Activated naive CD4-positive, alpha-beta T cell (primary cell): ENCODE results near the gene SEMA4B.
"Not testable (repeated sequence)": the region's sequence is repeated elsewhere in the genome, so short reads cannot be mapped to it uniquely, and the experiment has no call there.

Source experiments
- DNase-seq, 4 experiments: peaks; one replicate each; lab custom pipeline; 2025; lab: John Stamatoyannopoulos, UW

The SEMA4B gene

DNA sequence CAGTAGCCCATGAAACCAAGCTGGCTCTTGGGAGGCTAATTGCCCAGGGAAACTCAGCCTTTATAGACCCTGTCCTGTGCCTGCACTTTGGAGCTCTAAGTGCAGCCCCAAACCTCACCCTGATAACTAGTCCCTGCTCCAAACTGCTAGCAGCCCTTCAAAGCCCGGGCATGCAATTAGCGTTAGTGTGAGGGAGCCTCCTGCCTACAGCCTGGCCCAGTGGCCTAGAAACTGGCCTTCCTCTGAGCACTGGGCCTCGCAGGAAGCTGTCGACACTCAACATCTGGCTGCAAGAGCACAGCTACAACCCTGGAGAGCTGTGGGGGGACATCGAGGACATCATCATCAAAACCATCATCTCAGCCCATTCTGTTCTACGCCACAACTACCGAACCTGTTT, 56.6 kb downstream of the SEMA4B start:
- DNase-seq, result no peak

DNA sequence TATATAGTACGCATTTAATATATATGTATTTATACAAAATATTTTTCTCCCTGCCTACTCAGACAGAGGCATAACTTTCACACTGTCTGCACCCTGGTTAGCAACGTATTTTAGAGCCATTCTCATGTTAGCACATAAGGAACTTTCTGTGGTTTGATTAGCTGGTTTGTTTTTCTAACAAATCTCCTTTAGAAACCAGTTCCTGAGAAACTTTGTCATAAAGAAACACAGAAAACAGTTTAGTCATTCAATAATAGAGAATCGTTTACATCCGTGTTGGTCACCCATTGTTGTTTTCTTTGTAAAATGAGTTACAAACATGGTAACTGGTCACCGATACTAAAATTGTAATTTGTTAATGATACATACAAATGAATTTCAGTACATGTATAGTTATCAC, 58.4 kb downstream of the SEMA4B start:
- no peak for DNase-seq

DNA sequence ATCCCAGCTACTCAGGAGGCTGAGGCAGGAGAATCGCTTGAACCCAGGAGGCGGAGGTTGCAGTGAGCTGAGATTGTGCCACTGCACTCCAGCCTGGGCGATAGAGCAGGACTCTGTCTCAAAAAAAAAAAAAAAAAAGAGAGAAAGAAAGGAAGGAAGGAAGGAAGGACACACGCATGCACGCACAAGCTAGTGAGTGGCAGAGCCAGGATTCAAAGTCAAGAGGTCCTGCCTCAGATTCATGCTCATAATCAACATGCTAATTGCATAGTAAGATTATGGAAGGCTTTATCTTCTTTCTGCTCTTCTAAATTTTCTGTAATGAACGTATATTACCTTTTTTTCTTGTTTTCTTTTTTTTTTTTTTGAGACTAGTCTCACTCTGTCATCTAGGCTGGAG, 59.6 kb downstream of the SEMA4B start:
- not testable (repeated sequence) for DNase-seq

DNA sequence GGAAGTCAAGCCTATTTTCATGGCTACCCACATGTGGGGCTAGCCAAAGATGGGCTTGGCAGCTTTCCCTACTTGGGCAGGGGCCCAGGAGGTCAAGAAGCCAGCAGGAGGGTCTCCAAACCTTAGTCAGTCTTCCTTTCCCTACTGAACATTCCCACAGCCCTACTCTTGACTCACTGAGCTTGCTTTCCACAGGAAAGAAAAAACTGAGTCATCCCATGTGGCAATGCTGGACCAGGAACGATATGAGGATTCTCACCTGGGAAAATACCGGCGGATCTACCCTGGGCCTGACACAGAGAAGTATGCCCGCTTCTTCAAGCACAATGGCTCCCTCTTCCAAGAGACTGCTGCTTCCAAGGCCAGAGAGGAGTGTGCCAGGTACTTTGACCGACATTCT, 60.7 kb downstream of the SEMA4B start:
- no peak for DNase-seq

DNA sequence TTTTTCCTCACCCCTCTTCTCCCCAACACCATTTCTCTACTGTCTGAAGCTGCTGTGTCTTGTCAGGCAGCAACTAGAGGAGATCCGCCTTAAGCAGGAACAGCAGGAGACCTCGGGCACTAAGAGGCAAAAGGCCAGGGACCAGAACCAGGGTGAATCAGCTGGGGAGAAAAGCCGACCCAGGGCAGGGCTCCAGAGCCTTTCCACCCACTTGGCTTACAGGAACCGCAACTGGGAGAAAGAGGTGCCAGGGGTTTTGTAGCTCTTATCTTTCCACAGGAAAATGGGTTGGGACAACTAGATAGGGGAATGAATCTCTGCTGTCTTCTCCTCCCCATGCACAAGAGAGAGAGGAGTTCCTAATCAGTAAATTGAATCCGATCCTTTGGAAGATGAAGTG, 61.3 kb downstream of the SEMA4B start:
- DNase-seq, result no peak

DNA sequence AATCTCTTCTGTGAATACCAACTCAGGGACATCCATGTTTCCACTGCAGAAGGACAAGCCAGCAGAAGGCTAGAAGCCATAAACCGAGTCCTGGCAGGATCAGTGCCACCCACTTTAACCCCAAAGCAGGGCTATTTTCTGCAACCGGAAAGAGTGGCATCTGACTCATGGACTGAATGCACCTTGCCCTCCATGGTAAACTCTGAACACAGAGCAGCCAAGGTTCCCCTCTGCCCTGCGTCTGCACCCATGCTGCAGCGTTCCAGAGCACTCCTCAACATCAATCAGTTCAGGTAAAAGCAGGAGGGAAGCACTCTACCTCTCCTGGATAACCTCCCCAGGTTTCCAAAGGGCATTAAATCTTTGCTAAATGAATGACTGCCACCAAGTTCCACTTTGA, 63.5 kb downstream of the SEMA4B start:
- DNase-seq, result no peak

DNA sequence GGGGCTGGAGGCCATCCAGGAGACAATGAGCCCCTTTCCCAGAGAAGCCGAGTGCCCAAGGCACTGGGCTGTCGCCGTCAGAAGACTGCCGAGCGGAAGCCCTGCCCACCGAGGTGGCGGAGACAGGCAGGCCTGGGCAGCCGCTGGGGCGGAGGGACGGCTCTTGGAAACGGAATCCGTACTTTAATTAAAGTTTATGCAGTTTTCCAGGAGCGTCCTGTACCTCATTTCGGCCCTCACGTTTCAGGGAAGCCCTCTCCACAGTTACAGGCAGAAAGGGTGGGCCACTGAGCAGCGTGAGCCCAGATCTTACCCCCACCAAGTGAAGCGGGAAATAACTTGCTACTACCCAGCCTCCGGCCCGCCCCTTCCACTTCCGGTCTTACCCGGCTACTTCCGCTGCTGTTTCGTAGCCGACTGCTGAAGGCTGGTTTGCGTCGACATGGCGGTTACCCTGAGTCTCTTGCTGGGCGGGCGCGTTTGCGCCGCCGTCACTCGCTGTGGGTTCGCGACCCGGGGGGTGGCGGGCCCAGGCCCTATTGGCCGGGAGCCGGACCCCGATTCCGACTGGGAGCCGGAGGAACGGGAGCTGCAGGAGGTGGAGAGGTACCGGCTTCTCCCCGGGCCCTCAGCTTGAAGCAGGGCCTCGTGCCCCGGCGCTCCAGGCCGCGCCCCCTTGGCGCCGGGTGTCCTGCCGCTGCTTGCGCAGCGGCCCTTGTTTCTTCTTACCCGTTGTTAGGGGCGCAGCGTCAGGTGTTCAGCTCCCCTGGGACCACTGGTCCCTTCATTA, 64.3 kb downstream of the SEMA4B start, which contains the start of gene NGRN:
Gene NGRN (plus strand): TSS at position 402 of the 790 bp plus-strand sequence. CDS start 41 bp downstream, at position 443.
- DNase-seq, result peak; percentile 69 to 87 (median 78)

DNA sequence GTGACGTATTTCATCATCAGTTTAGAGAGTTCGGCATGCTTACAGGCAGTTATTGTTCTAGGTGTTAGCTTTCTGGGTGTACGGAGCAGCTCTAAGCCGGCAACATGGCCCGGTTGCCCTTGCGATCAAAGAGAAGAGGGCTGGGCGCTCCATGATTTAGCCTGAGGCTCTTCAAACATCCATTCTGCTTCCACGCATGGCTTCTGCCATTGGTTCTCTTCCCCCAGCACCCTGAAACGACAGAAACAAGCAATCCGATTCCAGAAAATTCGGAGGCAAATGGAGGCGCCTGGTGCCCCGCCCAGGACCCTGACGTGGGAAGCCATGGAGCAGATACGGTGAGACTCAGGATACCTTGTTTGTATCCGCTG, 64.9 kb downstream of the SEMA4B start:
- DNase-seq, result peak in 3 of 4 experiments; percentile 11 to 44 (median 40)

DNA sequence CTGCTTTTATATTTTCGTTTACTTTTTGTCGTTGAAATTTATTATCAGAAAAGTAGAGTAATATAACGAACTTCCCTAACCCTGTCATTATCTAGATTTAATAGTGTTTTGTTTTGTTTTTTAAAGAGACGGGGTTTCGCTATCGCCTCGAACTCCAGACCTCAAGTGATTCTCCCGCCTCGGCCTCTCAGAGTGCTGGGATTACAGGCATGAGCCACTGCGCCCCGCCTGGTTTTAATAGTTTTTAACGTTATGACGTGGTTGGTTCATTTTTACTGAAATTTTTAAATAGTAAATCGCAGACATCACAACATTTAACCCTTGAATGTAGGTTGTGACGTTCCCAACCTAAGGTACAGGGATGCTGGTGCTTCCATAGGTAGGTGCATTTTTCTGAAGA, 65.4 kb downstream of the SEMA4B start:
- no peak for DNase-seq

DNA sequence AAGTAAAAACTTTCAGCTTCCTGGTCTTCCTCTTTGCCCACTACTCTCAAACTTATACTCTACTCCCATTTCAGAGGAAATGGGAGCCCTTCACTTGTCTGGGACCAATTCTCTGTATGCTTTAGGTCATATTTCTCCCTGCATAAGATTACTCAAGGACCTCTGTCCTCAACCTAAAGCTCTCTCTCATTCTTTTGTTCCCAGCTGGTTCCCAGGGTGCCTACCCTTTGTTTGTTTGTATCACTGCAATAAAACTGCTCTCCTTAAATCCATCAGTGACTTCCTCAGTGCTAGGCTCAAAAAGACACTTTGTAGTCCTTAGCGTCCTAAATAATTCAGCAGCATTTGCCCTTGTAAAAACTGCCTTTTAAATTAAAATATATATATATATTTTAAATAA, 67.3 kb downstream of the SEMA4B start:
- no peak for DNase-seq

DNA sequence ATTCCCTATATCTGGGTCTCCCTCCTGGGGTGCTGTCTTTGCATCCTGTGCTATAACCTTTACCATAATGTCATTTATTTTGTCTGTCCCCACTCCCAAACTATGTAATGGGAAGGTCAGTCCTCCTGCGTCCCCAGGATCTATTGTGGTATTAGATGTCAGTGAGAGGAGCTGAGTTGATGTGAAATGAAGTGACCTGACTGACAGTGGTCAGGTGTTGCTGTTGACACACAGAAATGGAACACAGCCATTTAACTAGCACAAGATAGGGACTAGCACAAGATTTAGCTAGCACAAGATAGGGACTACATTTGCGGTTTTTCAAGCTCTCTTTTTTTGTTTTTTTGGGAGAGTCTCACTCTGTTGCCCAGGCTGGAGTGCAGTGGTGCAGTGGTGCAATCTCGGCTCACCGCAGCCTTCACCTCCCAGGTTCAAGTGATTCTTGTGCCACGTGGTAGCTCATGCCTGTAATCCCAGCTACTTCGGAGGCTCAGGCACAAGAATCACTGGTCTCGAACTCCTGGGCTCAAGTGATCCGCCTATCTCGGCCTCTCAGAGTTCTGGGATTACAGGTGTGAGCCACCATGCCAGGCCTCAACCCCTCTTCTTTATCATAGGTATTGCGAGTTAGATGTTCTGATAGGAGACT, 69.5 kb downstream of the SEMA4B start:
- no peak for DNase-seq

DNA sequence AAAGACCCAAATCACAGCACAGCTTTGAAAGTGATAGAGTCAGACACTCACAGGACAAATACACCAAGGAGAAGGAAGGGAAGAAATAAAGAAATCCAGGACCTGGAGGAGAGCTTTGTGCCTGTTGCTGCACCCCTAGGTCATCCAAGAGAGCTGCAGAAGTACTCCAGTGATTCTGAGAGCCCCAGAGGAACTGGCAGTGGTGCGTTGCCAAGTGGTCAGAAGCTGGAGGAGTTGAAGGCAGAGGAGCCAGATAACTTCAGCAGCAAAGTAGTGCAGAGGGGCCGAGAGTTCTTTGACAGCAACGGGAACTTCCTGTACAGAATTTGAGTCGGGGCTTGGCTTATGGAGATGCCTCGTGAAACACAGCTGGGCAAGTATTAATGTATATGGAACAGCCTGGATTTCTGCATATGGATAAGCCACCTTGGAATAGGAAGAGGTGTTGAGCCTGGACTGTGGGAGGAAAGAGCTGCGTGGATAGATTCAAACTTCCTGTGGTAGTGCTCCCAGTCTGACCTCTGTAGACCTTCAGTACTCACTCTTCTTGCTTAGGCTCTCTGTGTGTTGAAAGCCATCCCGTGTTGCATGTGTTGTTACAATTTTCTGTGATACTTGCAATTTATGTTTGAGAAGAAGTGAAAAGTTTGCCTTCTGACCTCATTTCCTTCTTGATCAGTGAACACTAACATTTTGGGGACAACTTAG, 70.5 kb downstream of the SEMA4B start:
- no peak for DNase-seq

DNA sequence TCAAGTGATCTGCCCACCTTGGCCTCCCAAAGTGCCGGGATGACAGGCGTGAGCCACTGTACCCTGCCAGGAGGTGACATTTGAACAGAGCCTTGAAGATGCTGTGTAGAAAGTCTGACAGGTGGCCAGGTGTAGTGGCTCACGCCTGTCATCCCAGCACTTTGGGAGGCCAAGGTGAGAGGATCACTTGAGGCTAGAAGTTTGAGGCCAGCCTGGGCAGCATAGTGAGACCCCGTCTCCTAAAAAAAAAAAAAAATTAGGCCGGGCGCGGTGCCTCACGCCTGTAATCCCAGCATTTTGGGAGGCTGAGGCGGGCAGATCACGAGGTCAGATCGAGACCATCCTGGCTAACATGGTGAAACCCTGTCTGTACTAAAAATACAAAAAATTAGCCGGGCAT, 77.3 kb downstream of the SEMA4B start:
- DNase-seq, result not testable (repeated sequence)
